ENCODE data around the gene ALDH1B1.
"Not testable (repeated sequence)": the region's sequence is repeated elsewhere in the genome, so short reads cannot be mapped to it uniquely, and the experiment has no call there.

Gene ALDH1B1

DNA sequence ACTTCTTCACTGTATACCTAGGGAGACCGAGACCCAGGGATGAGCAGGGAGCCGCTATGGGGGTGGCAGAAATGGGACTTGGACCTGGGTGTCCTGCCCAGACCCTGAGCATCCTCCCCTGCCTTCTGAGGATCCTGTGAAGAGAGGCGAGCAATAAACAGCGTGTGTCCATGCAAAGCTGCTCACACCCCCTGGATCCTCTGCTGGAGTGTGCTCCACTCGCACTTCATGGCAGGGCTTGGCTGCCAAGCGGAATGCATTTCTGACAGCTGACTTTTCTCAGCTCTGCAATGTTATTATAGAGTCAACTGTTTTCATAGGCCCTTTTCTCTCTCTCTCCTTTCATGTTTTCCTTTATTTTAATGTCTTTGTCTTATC lies 31.0 kb upstream of the ALDH1B1 start:
- DNase-seq (ENCODE audit: low read depth in 2 of 2), result no peak

DNA sequence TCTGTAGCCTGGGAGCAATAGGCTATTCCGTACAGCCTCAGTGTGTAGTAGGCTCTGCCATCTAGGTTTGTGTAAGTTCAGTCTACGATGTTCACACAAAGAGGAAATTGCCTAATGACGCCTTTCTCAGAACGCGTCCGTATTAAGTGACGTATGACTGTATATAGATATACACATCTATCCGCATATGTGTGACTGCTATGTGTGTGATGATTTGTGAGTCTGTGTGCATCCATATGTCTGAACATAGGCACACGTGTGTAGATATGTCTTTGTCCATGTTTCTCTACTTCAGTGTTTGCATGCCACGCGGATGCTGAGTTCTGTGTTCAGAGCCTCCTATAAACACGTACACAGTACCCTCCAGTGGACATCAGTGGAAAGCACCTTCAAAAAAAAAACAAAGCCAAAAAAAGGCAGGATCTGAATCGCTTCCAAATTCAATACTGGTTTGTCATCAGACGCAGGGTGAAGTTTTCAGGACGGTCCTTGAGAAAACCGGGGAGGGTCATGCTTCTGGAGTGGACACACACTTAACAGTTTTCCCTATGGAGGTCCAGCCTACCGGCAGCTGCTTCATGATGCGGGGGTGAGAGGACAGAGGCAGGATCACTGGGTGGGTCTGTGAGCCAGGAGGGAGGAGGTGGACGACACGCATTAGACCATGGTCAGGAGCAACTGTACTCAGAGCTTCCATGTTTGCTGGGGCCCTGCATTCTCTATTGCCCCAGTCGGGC lies 29.5 kb upstream of the ALDH1B1 start:
- DNase-seq (ENCODE audit: low read depth in 2 of 2), result no peak

- no peak for DNase-seq (ENCODE audit: low read depth in 2 of 2)
Measured at GRCh38 chr9:38363589-38363925, 28.9 kb upstream of the ALDH1B1 start.

DNA sequence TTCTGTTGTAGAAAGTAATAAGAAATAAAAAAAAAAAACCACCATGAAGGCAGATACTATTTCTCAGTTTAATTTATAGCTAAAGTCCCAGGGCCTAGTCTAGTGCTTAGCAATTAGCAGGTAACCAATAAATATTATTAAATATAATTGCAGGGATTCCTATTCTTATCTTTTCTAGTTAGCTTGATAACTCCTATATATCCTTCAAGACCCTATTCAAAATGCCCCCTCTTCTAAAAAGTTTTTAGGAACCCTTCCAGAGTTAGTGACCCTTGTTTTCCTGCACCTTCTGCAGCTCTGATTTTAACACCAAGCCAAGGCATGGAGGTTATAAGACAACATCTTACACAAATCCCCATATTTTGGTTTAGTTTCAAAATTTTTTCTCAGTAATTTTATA lies 24.6 kb upstream of the ALDH1B1 start:
- DNase-seq (ENCODE audit: low read depth in 2 of 2), result no peak

- DNase-seq (ENCODE audit: low read depth in 2 of 2), result no peak
Measured at GRCh38 chr9:38368731-38369130, 23.8 kb upstream of the ALDH1B1 start.

GRCh38 chr9:38370176-38370575 lies 22.3 kb upstream of the ALDH1B1 start:
- no peak for DNase-seq (ENCODE audit: low read depth in 2 of 2)

DNA sequence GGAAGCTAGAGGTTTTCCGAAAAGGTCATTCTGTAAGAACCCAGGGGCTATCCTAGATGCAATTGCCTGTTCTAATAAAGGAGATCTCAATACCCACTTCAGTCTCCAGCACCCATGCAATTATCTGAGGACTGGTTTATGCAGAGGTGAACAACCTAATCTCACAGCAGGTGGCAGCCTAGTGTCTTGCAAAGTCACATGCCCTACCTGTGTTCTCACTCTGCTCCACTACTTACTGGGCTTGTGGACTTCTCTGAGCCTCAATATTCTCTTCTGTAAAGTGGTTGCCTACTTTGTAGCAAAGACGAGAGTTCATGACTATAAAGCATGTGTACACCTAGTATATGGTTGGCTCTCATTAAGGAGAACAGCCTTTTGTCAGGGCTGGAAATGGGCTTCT lies 21.0 kb upstream of the ALDH1B1 start:
- no peak for DNase-seq (ENCODE audit: low read depth in 2 of 2)

DNA sequence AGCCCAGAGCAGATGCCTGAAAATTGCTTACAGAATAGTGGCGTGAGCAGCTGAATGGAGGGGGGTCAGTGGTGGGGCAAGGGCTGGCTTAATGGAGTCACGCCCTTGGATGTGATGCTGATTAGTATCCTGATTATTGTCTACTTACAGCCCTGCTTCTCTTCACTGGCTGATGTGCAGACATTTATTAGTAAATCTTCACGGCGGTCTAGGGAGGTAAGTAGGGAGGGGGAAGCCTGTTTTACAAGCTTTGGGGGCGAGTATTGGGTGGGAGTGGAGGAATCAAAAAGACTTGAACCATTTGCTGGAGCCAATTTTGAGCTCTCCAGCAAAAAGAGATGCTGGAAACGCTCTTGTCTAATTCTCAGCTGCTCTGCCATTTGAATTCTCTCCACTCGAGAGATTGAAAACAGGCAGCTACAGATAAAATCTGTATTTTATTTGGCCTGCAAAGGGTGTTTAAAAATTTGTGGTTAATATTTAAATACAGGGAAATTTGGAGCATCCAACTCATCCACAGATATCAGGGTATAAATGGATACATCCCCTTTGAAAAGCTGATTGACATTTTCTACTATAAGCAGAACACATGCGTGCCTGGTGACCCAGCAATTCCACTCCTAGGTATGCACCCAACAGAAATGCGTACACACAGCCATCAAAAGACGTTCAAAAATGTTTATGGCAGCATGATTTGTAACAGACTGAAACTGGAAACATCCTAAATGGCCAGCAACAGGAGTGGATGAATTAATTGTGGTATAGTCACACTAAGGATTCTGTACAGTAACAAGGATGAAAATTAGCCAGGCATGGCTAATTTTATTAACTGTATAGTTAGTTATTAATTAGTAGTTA lies 19.5 kb upstream of the ALDH1B1 start:
- no peak for DNase-seq (ENCODE audit: low read depth in 2 of 2)

- DNase-seq (ENCODE audit: low read depth in 2 of 2), result no peak
Measured at GRCh38 chr9:38373679-38374078, 18.8 kb upstream of the ALDH1B1 start.

- no peak for DNase-seq (ENCODE audit: low read depth in 2 of 2)
Measured at GRCh38 chr9:38374847-38375571, 17.5 kb upstream of the ALDH1B1 start.

GRCh38 chr9:38375572-38375963 lies 16.9 kb upstream of the ALDH1B1 start:
- DNase-seq (ENCODE audit: low read depth in 2 of 2), result no peak

GRCh38 chr9:38376021-38376670 lies 16.4 kb upstream of the ALDH1B1 start:
- no peak for DNase-seq (ENCODE audit: low read depth in 2 of 2)

DNA sequence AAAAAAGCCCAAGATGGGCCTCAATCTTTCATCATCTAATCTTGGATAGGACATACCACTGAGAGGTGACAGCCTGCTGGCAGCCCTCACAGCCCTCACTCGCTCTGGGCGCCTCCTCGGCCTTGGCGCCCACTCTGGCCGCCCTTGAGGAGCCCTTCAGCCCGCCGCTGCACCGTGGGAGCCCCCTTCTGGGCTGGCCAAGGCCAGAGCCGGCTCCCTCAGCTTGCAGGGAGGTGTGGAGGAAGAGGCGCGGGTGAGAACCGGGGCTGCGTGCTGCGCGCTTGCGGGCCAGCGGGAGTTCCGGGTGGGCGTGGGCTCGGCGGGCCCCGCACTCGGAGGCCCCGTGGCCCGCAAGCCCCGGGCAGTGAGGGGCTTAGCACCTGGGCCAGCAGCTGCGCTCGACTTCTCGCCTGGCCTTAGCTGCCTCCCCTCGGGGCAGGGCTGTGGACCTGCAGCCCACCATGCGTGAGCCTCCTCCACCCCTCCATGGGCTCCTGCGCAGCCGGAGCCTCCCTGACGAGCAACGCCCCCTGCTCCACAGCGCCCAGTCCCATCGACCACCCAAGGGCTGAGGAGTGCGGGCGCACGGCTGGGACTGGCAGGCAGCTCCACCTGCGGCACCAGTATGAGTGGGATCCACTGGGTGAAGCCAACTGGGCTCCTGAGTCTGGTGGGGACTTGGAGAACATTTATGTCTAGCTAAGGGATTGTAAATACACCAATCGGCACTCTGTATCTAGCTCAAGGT lies 15.0 kb upstream of the ALDH1B1 start:
- DNase-seq (ENCODE audit: low read depth in 2 of 2), result not testable (repeated sequence)

DNA sequence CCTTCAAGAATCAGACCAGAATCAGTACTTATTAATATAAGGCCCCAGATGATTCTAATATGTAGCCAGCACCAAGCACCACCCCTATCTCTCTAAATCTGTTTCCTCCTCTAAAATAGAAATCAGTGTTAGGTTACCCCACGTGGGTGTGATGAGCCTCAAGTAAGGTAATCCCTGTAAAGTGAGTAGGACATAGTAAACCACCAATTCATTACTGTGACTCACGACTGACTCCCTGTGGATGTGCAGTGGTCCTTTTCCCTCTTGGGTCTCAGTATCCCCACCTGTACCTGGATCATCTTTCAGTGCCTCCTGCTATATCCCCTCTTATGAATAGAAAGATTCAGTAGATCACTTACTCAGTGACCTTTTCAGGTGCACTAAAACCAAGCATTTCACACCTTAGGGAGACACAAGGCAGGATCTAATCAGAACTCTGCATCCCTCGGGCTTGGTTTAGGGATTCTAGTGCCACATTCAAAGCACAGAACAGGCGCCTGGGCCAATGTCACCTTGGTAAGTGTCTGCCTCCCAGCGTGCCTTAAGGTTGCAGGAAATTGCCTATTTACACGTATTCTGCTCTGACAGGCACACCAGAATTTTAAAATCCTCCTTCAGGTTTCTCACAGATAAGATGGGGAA lies 12.2 kb upstream of the ALDH1B1 start:
- no peak for DNase-seq (ENCODE audit: low read depth in 2 of 2)

GRCh38 chr9:38380872-38381534 lies 11.5 kb upstream of the ALDH1B1 start:
- DNase-seq (ENCODE audit: low read depth in 2 of 2), result no peak

DNA sequence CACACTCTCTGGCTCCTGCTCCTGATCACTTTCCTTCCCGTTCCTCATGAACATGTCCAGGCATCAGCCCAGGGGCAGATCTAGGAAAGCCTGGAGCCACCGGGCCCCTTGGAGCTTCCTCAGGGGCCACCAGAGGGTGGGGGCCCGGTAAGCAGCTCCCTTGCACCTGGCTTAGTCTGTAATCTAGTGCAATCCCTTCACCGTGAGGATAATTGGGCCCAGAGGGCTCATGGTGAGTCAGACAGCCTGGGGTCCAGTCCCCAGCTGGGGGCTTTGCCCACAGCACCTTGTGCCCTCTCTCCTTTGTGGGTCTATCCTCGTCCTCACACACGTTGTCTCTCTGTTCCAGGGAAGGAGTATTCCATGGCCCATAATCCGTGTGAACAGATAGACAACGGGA lies 10.4 kb upstream of the ALDH1B1 start:
- no peak for DNase-seq (ENCODE audit: low read depth in 2 of 2)

DNA sequence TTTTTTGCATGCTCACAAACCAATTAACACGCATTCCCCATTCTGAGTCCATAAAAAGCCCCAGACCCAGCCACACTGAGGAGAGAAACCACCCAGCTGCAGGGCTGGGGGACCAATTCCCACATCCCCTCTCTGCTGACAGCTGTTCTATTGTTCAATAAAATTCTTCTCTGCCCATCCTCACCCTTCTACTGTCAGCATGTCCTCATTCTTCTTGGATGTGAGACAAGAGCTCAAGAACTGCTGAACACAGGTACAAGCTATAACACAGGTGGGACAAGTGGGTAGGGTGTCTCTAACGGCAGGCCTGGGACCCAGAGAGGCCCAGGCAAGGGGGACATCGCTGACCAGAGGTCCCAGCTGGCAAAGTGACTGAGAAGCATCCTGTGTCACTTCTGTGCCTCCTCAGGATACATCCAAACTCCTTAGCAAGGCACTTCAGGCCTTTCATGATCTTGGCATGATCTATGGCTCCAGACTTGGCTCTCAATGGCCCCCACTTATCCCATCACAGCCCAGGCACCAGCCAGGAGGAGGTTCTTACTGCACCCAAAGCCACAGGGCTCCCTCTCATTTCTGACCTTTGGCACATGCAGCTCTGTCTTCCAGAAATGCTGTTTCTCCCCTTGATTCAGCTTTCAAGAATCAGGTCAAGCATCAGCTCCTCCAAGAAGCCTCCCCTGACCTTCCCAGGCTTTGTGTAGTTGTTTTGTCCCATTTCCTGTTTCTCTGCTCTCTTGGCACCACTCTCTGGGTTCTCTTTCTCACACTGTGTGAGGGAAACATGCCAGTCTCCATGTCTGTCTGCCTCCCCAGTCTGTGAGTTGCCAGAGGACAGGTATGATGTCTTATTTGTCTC lies 7.3 kb upstream of the ALDH1B1 start:
- DNase-seq (ENCODE audit: low read depth in 2 of 2), result no peak

DNA sequence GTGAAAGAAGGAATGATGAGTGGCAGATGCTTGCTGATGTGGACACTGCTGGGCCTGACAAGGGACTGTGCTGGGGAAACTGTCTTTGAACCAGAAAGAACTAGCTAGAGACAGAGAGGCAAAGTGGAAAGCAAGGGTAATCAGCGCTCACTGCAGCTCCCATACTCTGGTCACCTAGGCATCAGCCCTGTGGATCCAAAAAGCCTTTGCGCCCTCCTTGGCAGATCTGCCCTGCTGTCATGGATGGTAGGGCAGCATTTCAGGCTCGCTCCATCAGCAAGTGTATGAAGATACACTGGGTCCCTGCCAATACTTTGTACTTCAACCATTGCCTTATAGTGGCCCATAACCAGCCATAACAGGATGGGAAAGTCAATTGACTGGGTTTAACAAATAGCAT lies 6.6 kb upstream of the ALDH1B1 start:
- no peak for DNase-seq (ENCODE audit: low read depth in 2 of 2)

- no peak for DNase-seq (ENCODE audit: low read depth in 2 of 2)
Measured at GRCh38 chr9:38386319-38386895, 6.1 kb upstream of the ALDH1B1 start.
